Activated effector memory CD4-positive, alpha-beta T cell treated with Interleukin-2 at 50 U/mL for 16 hours (primary cell): ENCODE results near the gene MFAP1.
"Not testable (repeated sequence)": the region's sequence is repeated elsewhere in the genome, so short reads cannot be mapped to it uniquely, and the experiment has no call there.

Experiments
- DNase-seq: peaks from one replicate; pipeline ENCODE4 v3.0.0-alpha.2; 2020

Gene MFAP1

DNA sequence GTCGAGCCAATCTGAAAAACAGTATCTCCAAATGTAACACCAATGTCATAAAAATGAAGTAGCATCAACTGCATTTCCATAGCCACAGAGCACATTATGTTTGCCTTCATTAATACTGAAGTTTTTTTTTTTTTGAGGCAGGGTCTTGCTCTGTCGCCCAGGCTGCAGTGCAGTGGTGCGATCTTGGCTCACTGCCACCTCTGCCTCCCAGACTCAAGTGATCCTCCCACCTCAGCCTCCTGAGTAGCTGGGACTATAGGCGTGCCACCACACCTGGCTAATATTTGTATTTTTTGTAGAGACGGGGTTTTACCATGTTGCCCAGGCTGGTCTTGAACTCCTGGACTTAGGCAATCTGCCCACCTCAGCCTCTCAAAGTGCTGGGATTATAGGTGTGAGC, 9.4 kb downstream of the MFAP1 start:
- DNase-seq: not testable (repeated sequence)

GRCh38 chr15:43808960-43809678, 15.4 kb downstream of the MFAP1 start:
- DNase-seq: no peak

DNA sequence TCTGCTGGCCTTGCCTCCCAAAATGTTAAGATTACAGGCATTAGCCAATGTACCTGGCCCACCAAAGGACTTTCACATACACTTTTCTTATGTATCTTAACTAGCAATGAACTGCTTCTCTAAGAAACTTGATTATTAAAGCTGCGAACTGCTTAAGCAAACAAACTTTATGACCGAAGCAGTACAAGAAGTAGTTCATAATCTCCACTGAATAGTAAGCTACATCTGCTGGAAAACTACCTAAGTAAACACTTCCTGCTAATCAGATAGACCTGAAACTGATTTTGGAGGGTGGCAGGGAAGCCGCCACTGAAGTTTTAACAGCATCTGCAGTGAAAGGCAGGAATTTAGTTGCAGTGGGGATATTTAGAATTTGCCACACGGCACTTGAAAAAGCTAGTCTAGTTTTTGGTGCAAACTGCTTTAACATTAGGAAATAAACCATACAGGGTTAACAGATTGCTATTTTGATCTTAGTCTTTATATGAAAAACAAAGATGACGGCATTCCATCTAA, 16.0 kb downstream of the MFAP1 start:
- no peak for DNase-seq

- DNase-seq: not testable (repeated sequence)
These were observed 21.8 kb downstream of the MFAP1 start for GRCh38 chr15:43802676-43803075.

GRCh38 chr15:43800286-43801141, 24.0 kb downstream of the MFAP1 start, which contains the start of gene HYPK:
HYPK (plus strand) TSS chr15:43800599; CDS start chr15:43800623, 24 bp downstream.
- peak; percentile 91 for DNase-seq

DNA sequence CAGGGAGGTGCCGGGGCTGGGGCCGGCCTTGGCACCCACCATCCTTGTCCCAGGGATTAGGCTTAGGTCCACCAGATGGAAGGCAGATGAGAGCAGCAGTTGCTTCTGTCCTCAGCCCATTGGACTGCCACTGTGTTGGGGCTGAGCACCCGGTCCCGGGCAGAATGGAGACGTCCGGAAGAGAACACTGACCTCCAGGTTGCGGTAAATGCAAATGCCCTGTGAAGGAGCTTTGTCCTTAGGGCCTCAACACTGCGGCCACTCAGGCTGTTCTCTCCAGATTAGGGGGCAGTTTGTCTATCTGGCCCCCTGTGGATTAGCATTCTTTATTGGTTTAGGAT, 24.6 kb downstream of the MFAP1 start, which contains the start of gene SERINC4:
Gene SERINC4, minus strand, starts transcription at position 276 of the 341 bp plus-strand sequence. Its CDS starts 234 bp downstream, at position 42.
- DNase-seq: no peak

DNA sequence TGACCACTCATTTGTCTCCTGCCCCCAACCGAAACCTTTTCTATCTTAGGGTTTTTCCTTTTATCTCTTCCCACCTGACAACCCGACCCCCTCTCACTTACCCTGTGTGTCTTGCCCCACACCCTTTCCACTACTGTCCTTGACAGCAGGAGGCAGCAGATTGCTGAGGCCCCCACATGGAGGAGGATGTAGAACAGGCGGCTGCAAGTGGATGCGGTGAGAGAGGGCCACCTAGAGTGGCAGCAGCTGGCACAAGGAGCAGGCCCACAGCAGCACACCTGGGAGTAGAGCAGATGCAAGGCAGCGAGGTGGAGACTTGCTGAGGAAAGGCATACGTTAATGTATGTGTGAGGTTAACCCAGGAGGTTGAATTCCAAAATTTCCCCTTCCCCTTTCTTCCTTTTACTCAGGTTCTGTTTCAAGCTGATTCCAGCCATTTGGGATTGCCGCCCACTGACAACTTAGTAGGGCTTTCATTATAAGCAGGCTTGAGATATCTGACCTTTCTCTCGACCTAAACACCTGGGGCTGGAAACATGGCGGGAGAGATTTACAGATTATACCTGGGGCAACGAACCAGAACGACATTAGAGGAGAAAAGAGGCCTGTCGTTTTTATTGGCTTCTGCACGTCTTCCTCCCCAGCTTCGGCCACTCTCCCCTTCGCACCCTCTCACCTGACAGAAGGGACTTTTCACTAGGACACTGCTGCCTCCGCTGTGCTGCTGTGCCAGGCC, 25.1 kb downstream of the MFAP1 start:
- no peak for DNase-seq

DNA sequence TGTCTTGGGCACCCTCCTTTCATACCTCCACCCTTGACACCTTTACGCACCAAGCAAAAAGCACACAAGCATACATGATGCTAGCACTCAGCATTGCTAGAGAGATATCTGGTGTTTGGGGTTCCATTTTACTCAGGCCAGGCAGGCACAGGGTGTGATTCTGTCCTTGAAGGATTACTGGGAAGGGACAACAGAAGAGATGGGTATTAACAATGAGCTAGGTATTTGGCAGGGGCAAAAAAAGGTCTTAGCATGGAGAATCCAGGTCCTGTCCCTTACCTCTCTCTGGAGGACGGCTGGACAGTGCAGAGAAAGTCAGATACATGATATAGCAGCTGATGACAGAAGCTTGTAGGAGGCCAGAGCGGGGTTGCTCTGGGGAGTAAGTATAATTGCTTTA, 27.9 kb downstream of the MFAP1 start:
- DNase-seq: no peak

DNA sequence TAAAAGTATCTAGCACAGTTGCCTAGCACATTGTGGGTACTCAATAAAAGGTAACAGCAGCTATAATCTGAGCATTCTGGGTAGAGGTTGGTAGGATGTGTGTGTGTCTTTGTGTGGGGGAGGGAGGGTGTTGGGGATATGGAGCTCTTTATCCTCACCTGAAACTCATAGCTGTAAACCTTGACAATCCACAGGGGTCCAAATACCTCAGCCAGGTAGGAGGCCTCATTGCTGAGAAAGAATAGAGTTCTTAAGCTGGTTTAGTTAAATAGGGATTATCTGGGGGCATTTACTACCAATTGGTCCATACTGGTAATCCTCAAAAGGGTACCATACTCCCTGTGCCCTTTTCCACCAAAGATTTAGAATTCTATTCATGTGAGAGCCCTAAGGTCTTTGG, 28.5 kb downstream of the MFAP1 start:
- DNase-seq: no peak

- no peak for DNase-seq
These were observed 29.3 kb downstream of the MFAP1 start for GRCh38 chr15:43795197-43795596.

DNA sequence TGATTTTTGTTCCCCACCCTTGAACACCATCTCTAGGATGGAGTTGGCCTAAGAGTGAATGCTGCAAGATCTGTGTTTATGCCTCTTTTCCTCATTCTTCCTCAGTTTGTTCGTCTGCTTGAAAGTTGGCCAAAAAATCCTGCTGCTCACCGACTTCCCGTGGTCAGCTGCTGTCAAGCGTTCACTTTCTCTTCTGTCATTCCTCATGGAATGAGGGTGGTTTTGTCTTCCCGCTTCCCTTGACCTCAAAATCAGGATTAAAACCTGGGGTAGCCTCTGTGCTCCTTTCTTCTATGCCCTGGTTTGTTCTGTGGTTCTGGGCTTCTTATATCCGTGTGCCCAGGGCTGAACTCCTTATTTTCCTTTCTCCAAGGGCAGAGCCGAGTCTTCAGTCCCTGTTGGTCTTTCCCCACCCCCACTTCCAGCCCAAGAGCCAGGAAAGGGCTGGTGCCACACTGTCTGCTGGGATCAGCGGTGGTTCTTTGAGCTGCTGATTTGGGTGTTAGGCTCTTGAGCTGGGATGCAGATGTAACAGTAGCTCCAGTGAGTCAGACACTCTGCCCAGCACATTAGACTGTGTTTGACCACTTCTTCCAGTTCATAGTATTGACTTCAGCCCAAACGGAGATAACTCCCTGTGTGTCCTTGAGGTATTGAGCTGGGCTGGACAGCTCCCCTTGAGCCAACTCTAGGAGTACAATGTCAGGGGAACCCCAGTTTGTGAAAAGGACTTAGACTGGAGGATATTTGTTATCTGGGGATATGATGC, 30.0 kb downstream of the MFAP1 start:
- no peak for DNase-seq

DNA sequence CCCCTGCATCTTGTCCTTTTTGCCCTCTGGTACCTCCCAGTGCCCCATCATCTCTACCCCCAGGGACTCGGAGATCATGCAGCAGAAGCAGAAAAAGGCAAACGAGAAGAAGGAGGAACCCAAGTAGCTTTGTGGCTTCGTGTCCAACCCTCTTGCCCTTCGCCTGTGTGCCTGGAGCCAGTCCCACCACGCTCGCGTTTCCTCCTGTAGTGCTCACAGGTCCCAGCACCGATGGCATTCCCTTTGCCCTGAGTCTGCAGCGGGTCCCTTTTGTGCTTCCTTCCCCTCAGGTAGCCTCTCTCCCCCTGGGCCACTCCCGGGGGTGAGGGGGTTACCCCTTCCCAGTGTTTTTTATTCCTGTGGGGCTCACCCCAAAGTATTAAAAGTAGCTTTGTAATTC, 30.8 kb downstream of the MFAP1 start:
- no peak for DNase-seq

GRCh38 chr15:43792761-43793476, 31.6 kb downstream of the MFAP1 start:
- no peak for DNase-seq

DNA sequence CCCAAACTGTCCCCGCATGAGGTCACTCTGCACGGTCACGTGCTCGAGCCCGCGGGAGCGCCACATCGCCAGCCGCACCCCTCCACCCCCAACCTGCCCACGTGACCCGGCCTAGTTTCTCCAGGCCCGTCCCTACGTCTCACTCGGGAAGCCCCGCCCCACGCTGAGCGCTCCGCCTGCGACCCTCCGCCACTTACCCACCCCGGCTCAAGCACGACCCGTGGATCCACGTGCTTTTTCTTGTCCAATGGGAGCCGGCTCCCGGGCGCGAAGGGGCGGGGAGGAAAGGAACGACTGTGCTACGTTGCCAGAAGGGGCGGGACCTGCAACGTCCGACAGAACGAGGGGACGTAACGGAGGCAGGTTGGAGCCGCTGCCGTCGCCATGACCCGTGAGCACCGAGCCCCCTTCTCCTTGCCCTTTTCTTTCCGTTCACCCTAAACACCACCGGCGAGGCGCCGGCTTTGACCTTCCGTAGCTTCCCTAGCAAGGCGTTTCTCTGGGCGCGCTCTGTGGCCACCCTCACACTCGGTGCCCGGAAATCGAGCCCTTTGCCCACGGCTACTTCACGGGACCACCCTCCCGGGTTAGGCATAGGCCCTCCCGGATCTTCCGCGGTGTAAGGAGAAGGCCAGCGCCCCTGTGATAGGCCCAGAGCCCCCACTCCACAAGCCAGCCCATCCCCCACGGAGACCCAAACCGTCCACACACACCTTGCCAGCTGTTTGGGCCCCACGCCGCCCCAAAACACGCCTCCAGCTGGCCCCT, 32.3 kb downstream of the MFAP1 start, which contains the start of gene SERF2:
Gene SERF2, plus strand, starts transcription at position 328 of the 768 bp plus-strand sequence. Its CDS starts 57 bp downstream, at position 385.
- DNase-seq: peak; percentile 99

DNA sequence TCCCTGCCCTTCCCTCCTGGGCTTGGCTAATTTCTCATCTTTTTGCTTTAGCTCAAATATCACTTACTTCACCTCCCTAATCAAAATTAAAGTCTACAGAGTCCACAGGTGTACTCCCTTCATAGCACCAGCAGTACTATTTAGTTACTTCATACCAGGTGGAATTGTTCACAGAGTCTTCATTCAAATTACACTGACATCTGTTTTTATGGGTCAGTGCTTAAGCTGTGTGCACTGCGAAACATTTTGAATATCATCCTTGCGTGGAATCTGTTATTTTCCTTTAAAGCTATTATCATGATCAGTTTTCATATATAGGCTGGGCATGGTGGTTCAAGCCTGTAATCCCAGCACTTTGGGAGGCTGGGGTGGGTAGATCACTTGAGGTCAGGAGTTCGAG, 35.1 kb downstream of the MFAP1 start:
- DNase-seq: no peak

DNA sequence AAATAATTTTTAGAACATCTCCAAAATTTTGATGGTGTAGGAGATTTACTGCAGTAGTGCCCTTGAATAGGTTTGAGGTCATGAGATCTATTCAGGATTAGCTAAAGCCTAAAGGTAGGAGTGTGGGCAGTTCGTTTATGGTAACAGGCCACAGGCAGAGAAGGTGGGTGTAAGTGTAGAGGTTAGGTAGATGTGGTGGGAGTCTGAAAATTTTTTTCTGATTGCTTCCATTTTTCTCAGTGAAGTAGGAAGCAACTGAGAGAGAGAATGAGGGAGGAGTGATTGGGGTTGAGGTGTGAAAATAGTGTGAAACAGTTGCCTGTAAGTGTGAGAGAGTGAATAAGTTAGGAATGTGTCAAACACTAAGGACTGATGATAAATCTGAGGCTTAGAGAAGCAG, 45.5 kb downstream of the MFAP1 start:
- DNase-seq: no peak

DNA sequence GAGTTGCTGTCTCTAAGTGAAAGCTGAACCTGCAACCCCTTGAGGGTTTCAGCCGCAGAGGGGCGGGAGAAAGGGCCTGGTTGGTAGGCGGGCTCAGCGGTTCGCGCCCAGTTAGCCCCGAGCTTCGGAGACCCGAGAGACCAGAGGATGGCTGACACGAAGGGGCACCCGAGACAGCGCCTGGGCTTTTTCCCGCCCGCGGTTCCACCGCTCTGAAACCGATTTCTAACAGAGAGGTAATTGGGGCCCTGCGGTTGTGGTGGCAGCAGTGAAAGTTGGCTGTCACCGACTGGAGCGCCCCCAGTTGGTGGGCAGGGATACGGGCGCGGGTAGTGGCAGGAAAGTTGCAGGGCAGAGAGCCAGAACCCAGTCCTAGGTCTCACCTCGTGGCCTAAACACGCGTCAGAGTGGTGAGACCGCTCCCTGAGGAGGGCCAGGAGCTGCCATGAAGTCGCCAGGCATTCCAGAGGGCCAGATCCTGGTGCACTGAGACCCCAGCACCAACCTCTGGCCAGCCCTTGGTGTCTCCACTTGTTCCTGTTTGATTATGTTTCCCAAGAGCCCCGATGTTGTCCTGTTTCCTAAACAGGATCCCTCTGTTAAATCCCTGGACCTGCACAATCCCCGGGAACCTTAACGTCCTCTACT, 47.1 kb downstream of the MFAP1 start:
- DNase-seq: peak; percentile 79

- peak; percentile 74 for DNase-seq
These were observed 47.7 kb downstream of the MFAP1 start, which contains the start of gene ELL3 for GRCh38 chr15:43776718-43777266. ELL3 (minus strand) TSS chr15:43776966; CDS start chr15:43776901, 65 bp downstream.

GRCh38 chr15:43776101-43776717, 48.3 kb downstream of the MFAP1 start:
- no peak for DNase-seq
